LNCaP clone FGC (cell line): Measurements from ENCODE around the gene UBE2L5.

Experiments used
- DNase-seq: peaks from one replicate; pipeline ENCODE4 v3.0.0-alpha.2; 2011; ENCODE audit warnings: low read depth
- H3K4me3 ChIP-seq: 2 replicates; pipeline ENCODE4 v1.5.1; 2011; ENCODE audit warnings: mild to moderate bottlenecking, low read depth, low read length, control low read depth
- TF ChIP-seq, protein P1 (sequence below): IDR thresholded peaks from 2 replicates; pipeline ENCODE4 v1.5.1; 2012; ENCODE audit warnings: mild to moderate bottlenecking; ENCODE audit not compliant: control insufficient read depth, insufficient read depth; ENCODE audit errors: extremely low read depth

Gene UBE2L5

GRCh38 chr13:30406779-30407416 lies 15.4 kb upstream of the UBE2L5 start:
- DNase-seq: no peak
- no peak overlapping the region for H3K4me3 ChIP-seq
- TF ChIP-seq, protein P1, sequence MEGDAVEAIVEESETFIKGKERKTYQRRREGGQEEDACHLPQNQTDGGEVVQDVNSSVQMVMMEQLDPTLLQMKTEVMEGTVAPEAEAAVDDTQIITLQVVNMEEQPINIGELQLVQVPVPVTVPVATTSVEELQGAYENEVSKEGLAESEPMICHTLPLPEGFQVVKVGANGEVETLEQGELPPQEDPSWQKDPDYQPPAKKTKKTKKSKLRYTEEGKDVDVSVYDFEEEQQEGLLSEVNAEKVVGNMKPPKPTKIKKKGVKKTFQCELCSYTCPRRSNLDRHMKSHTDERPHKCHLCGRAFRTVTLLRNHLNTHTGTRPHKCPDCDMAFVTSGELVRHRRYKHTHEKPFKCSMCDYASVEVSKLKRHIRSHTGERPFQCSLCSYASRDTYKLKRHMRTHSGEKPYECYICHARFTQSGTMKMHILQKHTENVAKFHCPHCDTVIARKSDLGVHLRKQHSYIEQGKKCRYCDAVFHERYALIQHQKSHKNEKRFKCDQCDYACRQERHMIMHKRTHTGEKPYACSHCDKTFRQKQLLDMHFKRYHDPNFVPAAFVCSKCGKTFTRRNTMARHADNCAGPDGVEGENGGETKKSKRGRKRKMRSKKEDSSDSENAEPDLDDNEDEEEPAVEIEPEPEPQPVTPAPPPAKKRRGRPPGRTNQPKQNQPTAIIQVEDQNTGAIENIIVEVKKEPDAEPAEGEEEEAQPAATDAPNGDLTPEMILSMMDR: no peak

DNA sequence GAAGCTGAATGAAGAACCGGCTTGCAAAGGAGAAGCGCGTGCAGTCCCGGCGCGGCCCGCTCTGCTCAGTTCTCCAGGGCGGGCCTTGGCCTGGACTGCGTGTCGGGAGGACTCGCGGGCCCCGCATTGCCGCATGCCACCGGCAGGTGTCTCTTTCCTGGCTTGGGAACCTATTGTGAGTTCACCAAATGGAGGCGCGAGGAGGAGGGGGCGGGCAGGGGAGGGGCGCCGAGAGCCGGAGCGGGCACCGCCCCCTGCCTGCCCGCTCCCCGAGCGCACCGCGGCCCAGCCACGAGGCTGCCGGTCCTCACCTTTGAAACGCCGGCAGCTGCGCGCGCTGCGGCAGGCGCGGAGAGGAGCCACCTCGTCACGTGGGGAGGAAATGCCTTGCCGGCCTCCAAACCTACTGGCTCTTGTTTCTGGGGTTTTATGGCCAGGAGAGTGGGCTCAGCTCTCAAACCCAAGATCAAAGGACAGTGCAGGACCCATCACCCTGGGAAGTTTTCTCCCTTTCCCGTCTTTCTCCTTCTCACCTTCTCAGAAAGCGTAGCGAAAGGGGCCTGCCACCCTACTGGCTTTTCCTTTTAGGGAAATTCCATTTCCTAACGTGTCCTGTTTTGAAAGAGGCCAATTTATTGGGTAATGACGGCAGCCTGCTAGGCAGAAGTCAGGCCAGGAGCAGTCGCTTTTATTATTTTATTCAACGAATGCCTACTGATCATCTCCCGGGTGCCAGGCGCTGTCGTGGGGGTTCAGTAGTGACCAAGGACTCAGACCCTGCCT lies 13.8 kb upstream of the UBE2L5 start:
- H3K4me3 ChIP-seq: no peak overlapping the region
- DNase-seq: no peak
- TF ChIP-seq, protein P1: peak; percentile 48

DNA sequence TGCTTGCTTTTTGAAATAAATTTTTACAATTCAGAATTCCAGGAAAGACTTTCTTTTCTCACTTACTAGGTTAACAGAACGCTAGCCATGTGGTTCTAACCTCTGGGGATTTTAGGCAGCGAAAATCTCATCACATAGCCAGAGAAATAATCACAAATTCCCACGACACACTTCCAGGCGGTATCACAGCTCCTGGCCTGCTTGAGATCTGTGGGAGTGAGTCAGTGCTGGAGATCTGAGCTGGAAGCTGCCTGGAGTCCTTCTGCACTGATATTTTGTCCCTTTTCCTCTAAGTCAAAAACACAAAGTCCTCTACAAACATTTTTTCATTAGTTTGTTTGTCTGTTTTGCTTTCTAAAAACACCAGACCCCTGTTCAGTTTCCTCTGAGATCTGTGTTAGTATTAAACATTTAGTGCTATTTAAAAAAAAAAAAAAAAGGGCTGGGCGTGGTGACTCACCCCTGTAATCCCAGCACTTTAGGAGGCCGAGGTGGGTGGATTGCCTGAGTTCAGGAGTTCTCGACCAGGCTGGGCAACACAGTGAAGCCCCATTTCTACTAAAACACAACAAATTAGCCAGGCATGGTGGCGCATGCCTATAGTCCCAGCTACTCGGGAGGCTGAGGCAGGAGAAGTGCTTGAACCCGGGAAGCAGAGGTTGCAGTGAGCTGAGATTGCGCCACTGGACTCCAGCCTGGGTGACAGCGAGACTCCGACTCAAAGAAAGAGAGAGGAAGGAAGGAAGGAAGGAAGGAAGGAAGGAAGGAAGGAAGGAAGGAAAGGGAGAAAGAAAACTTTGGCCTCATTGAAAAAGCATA lies 12.2 kb upstream of the UBE2L5 start:
- no peak overlapping the region for H3K4me3 ChIP-seq
- TF ChIP-seq, protein P1: no peak
- no peak for DNase-seq

DNA sequence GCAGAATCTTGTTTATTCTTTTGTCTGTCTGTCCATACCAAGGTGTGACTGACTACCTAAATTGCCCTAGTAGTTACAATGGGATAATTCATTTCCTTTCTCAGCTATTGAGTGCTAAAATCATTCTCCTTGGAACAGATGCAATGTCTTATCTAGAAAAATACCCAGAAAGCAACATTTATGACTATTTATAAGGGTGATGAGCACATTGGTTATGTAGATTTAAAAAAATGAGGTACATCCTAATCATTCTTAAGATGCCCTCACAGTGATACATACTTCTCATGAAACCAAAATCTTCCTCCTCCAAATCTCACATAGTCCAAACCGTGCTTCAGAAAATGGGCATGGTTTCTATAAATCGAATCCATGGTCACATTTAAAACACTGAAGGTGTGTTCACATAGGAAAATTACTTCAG lies 11.6 kb upstream of the UBE2L5 start:
- H3K4me3 ChIP-seq: no peak overlapping the region
- DNase-seq: no peak
- TF ChIP-seq, protein P1: no peak

- no peak overlapping the region for H3K4me3 ChIP-seq
- DNase-seq: no peak
- TF ChIP-seq, protein P1: no peak
Measured at GRCh38 chr13:30412346-30412745, 9.9 kb upstream of the UBE2L5 start.

DNA sequence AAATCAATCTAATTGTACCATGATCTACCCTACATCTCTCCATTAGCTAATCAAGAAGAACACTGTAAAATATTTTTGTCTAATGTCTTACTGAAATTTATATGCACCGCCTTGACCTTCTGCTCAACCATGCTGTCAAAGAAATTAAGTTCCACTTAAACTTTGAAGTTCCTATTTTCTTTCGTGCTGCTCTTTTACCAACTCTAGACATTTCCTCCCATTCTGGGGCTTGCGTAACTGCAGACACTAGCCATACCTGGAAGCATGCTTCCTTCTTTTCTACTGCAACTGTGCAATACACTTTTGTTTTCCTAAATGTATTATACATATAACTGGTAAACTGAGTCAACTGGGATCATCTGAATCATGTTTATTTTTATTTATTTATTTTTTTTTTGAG lies 8.5 kb upstream of the UBE2L5 start:
- H3K4me3 ChIP-seq: no peak overlapping the region
- DNase-seq: no peak
- TF ChIP-seq, protein P1: no peak
